ENCODE data around the gene EPN3. TPM values are rescaled to one million over a fixed set of nuclear protein-coding genes. Genes with fewer than 3 reads are reported as not detected.
A peak's percentile ranks its signal among the peaks of the same experiment; 100 is the strongest.

The EPN3 gene
- total RNA-seq, 1 experiment from 2014 or later: 22.8 TPM

DNA sequence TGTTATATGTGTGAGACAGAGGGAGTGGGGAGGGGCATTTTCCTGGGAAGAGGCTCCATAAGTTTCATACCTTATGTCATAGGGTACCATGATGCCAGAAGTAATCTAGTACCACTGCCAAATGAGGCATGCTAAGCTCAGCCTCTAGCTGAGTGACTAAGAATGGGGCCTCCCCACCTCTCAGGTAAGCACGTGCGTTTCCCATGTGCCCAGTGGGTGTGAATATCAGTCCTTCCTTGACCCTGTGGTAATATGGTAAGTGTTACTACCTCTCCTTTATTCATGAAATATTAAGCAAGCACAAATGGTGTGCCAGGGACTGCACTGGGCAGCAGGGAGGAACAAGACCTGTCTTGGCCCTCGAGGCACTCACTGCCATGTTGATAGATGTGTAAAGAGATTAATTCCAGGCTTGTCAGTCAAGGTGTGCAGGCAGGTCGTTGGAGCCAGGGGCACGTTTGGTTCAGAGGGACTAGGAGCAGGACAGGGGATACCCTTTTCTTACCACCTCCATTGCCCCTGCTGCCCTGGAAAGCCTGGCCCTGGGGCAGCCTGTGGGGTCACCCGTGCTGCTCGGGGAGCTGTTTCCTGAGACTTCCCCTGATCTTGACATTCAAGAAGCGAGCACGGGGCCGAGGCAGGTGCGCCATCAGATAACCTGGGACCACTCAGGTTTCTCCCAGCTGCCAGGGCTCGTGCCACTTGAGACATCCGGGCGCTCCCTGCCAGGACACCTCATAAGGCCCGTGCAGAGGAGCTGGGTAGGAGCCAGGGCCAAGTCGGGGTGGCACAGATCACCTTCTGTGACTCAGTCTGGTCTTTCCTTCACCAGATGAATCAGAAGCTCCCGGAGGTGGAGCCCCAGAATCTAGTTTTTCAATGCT is 45.1 kb upstream of the EPN3 start:
- no peak overlapping the region for H2AFZ ChIP-seq
- 0 out of 2 replicates have a peak, but pooled peaks cover 5% of the 10 kb centered on the region for H3K36me3 ChIP-seq (ENCODE audit: low read depth)
- no peaks in the 10 kb centered on the region for H3K79me2 ChIP-seq (ENCODE audit: low read depth)
- peaks cover 25% of the 10 kb centered on the region for H3K4me1 ChIP-seq (replicated peaks; ENCODE audit: insufficient read depth)
- intact Hi-C loops (cut with micrococcal nuclease; ENCODE audit: unreplicated experiment): loop anchor here (1.0 to 5.0 kb wide), 2 partner anchors 11 to 465 kb away; no protein-coding TSS in a partner anchor
- no peak overlapping the region for H3K27ac ChIP-seq
- no peaks in the 10 kb centered on the region for H3K27me3 ChIP-seq (ENCODE audit: insufficient read depth, low read depth)
- H3K4me3 ChIP-seq: no peak overlapping the region
- H3K9me3 ChIP-seq (ENCODE audit: insufficient read depth, low read depth): no peaks in the 10 kb centered on the region
- ChIA-PET CTCF (interaction anchor here (0.5 to 0.7 kb wide), 3 partner anchors 8 to 126 kb away, joined by 3 to 9 read pairs (median 3); no protein-coding TSS in a partner anchor), POLR2A (ENCODE audit: unreplicated experiment) (interaction anchor here (0.7 kb wide), 1 partner anchor 44 kb away, joined by 4 read pairs; no protein-coding TSS in a partner anchor)
- no peaks in the 10 kb centered on the region; the same call in 1 of the 2 replicates for H4K20me1 ChIP-seq (ENCODE audit: insufficient read depth)
- peak; percentile 80 to 91 for DNase-seq
- BruUV-seq (replicated peaks): no TSS peak
- no peaks in the 10 kb centered on the region for H3K9me2 ChIP-seq (ENCODE audit: insufficient read depth)
- H3F3A ChIP-seq (ENCODE audit: insufficient read depth, low read depth): peaks cover 22% of the 10 kb centered on the region; the same call in 1 of the 2 replicates
- no peak for TF ChIP-seq EZH2 (IDR thresholded peaks at IDR 0.05; ENCODE audit: low read depth)
- TF ChIP-seq, protein P1, sequence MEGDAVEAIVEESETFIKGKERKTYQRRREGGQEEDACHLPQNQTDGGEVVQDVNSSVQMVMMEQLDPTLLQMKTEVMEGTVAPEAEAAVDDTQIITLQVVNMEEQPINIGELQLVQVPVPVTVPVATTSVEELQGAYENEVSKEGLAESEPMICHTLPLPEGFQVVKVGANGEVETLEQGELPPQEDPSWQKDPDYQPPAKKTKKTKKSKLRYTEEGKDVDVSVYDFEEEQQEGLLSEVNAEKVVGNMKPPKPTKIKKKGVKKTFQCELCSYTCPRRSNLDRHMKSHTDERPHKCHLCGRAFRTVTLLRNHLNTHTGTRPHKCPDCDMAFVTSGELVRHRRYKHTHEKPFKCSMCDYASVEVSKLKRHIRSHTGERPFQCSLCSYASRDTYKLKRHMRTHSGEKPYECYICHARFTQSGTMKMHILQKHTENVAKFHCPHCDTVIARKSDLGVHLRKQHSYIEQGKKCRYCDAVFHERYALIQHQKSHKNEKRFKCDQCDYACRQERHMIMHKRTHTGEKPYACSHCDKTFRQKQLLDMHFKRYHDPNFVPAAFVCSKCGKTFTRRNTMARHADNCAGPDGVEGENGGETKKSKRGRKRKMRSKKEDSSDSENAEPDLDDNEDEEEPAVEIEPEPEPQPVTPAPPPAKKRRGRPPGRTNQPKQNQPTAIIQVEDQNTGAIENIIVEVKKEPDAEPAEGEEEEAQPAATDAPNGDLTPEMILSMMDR (conservative IDR thresholded peaks at IDR 0.05): no peak
- H3K4me2 ChIP-seq: peak overlapping the region; percentile 50

DNA sequence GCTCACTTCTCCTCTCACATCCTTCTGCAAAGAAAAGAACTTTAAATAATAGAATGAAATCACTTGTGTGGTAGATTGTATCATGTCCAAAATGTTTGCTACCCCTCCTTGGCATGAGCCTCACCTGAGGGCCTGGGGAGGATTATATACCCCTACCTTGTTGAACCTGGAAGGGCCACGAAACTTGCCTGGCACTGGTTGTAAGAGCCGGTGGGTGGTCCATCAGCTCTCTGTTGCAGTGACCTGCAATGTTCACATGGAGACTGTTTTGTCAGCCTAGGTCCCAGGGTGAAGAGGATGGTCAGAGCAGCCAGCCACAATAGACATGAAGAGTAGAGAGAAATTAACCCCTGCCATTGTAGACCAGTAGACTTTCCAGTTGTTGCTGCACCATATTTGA is 43.7 kb upstream of the EPN3 start:
- H3K4me2 ChIP-seq: no peak overlapping the region
- intact Hi-C loops (cut with micrococcal nuclease; ENCODE audit: unreplicated experiment): loop anchor here (5.0 kb wide), 1 partner anchor 463 kb away; no protein-coding TSS in a partner anchor
- H3K9me2 ChIP-seq (ENCODE audit: insufficient read depth): no peaks in the 10 kb centered on the region
- H3K4me3 ChIP-seq: no peak overlapping the region
- no peaks in the 10 kb centered on the region; the same call in 1 of the 2 replicates for H4K20me1 ChIP-seq (ENCODE audit: insufficient read depth)
- TF ChIP-seq, protein P1 (conservative IDR thresholded peaks at IDR 0.05): no peak
- TF ChIP-seq EZH2 (IDR thresholded peaks at IDR 0.05; ENCODE audit: low read depth): no peak
- no peaks in the 10 kb centered on the region for H3K79me2 ChIP-seq (ENCODE audit: low read depth)
- DNase-seq: no peak
- no peaks in the 10 kb centered on the region for H3K9me3 ChIP-seq (ENCODE audit: insufficient read depth, low read depth)
- no peak overlapping the region for H3K27ac ChIP-seq
- CTCF ChIA-PET: no interaction called here
- H3F3A ChIP-seq (ENCODE audit: insufficient read depth, low read depth): peaks cover 26% of the 10 kb centered on the region; the same call in 1 of the 2 replicates
- H3K4me1 ChIP-seq (replicated peaks; ENCODE audit: insufficient read depth): peaks cover 25% of the 10 kb centered on the region
- POLR2A ChIA-PET (ENCODE audit: unreplicated experiment): no interaction called here
- H3K27me3 ChIP-seq (ENCODE audit: insufficient read depth, low read depth): no peaks in the 10 kb centered on the region
- no TSS peak for BruUV-seq (replicated peaks)
- H2AFZ ChIP-seq: no peak overlapping the region
- 0 out of 2 replicates have a peak, but pooled peaks cover 1% of the 10 kb centered on the region for H3K36me3 ChIP-seq (ENCODE audit: low read depth)

DNA sequence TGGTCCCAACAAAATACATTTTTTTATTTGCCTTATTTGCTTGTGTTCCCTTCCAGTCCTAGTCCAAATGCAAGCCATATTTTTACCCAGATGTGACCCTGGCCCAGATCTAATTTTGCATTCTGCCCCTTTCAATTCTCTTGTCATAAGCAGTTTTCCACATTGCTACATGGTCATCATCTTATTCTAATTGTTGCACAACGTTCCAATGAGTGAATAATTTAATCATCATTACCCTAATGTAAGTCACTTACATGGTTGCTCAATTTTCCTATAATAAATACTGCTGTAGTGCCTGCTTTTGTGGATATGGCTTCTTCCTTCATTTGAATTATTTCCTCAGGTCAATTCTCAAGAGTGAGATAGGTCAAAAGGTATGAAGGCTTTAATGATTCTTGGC is 41.0 kb upstream of the EPN3 start:
- Histone ChIP-seq H4K20me1 (ENCODE audit: insufficient read depth) (no peaks in the 10 kb centered on the region), H3K4me1 (replicated peaks; ENCODE audit: insufficient read depth) (peaks cover 32% of the 10 kb centered on the region), H3K27ac (no peak overlapping the region), H2AFZ (no peak overlapping the region), H3F3A (ENCODE audit: insufficient read depth, low read depth) (peaks cover 20% of the 10 kb centered on the region; the same call in 1 of the 2 replicates), H3K27me3 (ENCODE audit: insufficient read depth, low read depth) (no peaks in the 10 kb centered on the region), H3K9me3 (ENCODE audit: insufficient read depth, low read depth) (no peaks in the 10 kb centered on the region), H3K9me2 (ENCODE audit: insufficient read depth) (no peaks in the 10 kb centered on the region), H3K4me2 (no peak overlapping the region), H3K79me2 (ENCODE audit: low read depth) (no peaks in the 10 kb centered on the region), H3K36me3 (ENCODE audit: low read depth) (no peaks in the 10 kb centered on the region), H3K4me3 (no peak overlapping the region)
- intact Hi-C loops (cut with micrococcal nuclease; ENCODE audit: unreplicated experiment): no loop called here
- no TSS peak for BruUV-seq (replicated peaks)
- no peak for DNase-seq
- ChIA-PET CTCF (no interaction called here), POLR2A (ENCODE audit: unreplicated experiment) (no interaction called here)
- TF ChIP-seq, protein P1 (conservative IDR thresholded peaks at IDR 0.05): no peak
- TF ChIP-seq EZH2 (IDR thresholded peaks at IDR 0.05; ENCODE audit: low read depth): no peak
